HEK293T (cell line): Measurements from ENCODE around the gene CCDC170.

Experiments
- ARNT ChIP-seq: fragments of 450-650 bp; IDR thresholded peaks from 2 replicates; pipeline ENCODE4 v1.6.1; 2017; ENCODE audit warnings: mild to moderate bottlenecking
- BHLHE40 ChIP-seq: fragments of 450-650 bp; IDR thresholded peaks from 2 replicates; pipeline ENCODE4 v1.6.1; 2016; ENCODE audit warnings: mild to moderate bottlenecking, moderate library complexity, borderline replicate concordance
- ELF4 ChIP-seq: fragments of 450-650 bp; IDR thresholded peaks from 2 replicates; pipeline ENCODE4 v1.6.1; 2017; ENCODE audit warnings: antibody characterized with exemption
- FOXK2 ChIP-seq: fragments of 450-650 bp; IDR thresholded peaks from 2 replicates; pipeline ENCODE4 v1.6.1; 2016; ENCODE audit warnings: mild to moderate bottlenecking
- FOXM1 ChIP-seq: fragments of 450-650 bp; IDR thresholded peaks from 2 replicates; pipeline ENCODE4 v1.6.1; 2017; ENCODE audit warnings: mild to moderate bottlenecking, borderline replicate concordance
- HDGF ChIP-seq: fragments of 450-650 bp; IDR thresholded peaks from 2 replicates; pipeline ENCODE4 v1.6.1; 2017; ENCODE audit warnings: antibody characterized with exemption, borderline replicate concordance
- L3MBTL2 ChIP-seq: fragments of 450-650 bp; conservative IDR thresholded peaks from 2 replicates; pipeline ENCODE4 v1.6.1; 2016; ENCODE audit warnings: mild to moderate bottlenecking
- LEF1 ChIP-seq: fragments of 450-650 bp; IDR thresholded peaks from 2 replicates; pipeline ENCODE4 v1.6.1; 2017; ENCODE audit warnings: mild to moderate bottlenecking, borderline replicate concordance
- NFRKB ChIP-seq: fragments of 450-650 bp; IDR thresholded peaks from 2 replicates; pipeline ENCODE4 v1.6.1; 2016; ENCODE audit warnings: mild to moderate bottlenecking, moderate library complexity
- PKNOX1 ChIP-seq: fragments of 450-650 bp; IDR thresholded peaks from 2 replicates; pipeline ENCODE4 v1.6.1; 2016
- SP1 ChIP-seq: fragments of 450-650 bp; IDR thresholded peaks from 2 replicates; pipeline ENCODE4 v1.6.1; 2017
- SUZ12 ChIP-seq: fragments of 450-650 bp; IDR thresholded peaks from 2 replicates; pipeline ENCODE4 v1.6.1; 2016; ENCODE audit warnings: mild to moderate bottlenecking
- TARDBP ChIP-seq: fragments of 450-650 bp; IDR thresholded peaks from 2 replicates; pipeline ENCODE4 v1.6.1; 2016
- ZNF384 ChIP-seq: fragments of 450-650 bp; IDR thresholded peaks from 2 replicates; pipeline ENCODE4 v1.6.1; 2016

GRCh38 chr6:151624900-151625536, 131.2 kb downstream of the CCDC170 start:
- TF ChIP-seq LEF1, result no peak
- TF ChIP-seq BHLHE40, result no peak
- TF ChIP-seq PKNOX1, result no peak
- no peak for TF ChIP-seq ARNT
- TF ChIP-seq TARDBP, result no peak
- TF ChIP-seq SP1, result no peak
- TF ChIP-seq HDGF, result no peak
- TF ChIP-seq NFRKB, result no peak
- TF ChIP-seq FOXM1, result no peak
- no peak for TF ChIP-seq FOXK2
- no peak for TF ChIP-seq ELF4
- TF ChIP-seq SUZ12, result no peak
- no peak for TF ChIP-seq L3MBTL2
- no peak for TF ChIP-seq ZNF384
